Mesodermal cell (in vitro differentiated cells): Measurements from ENCODE around the gene ASB3.

Experiments
- H3K27ac ChIP-seq: 2 replicates; pipeline ENCODE4 v1.7.0; 2013; ENCODE audit warnings: mild to moderate bottlenecking, low read depth, low read length, moderate library complexity; ENCODE audit not compliant: severe bottlenecking
- H3K36me3 ChIP-seq: 2 replicates; pipeline ENCODE4 v1.7.1; 2013; ENCODE audit warnings: mild to moderate bottlenecking, low read length, moderate library complexity; ENCODE audit not compliant: control insufficient read depth, insufficient read depth
- H3K4me1 ChIP-seq: one replicate; pipeline ENCODE4 v1.7.1; 2013; ENCODE audit warnings: mild to moderate bottlenecking, low read length; ENCODE audit not compliant: insufficient read depth, control insufficient read depth, poor library complexity, severe bottlenecking
- H3K4me3 ChIP-seq: 2 replicates; pipeline ENCODE4 v1.7.0; 2013; ENCODE audit warnings: low read length, control low read depth, mild to moderate bottlenecking; ENCODE audit not compliant: insufficient read depth, poor library complexity, severe bottlenecking; ENCODE audit errors: extremely low read depth
- H3K9me3 ChIP-seq: 2 replicates; pipeline ENCODE4 v1.7.1; 2013; ENCODE audit warnings: mild to moderate bottlenecking, low read length, moderate library complexity; ENCODE audit not compliant: control insufficient read depth
- WGBS, 2 experiments: methylation state at CpG; one replicate each; pipeline ENCODE4 v1.1.5; 2013; ENCODE audit warnings: missing lambda C conversion rate in 2 of 2; ENCODE audit not compliant: insufficient coverage in 2 of 2; 5-methylcytosine and 5-hydroxymethylcytosine counted together

ASB3 gene

DNA sequence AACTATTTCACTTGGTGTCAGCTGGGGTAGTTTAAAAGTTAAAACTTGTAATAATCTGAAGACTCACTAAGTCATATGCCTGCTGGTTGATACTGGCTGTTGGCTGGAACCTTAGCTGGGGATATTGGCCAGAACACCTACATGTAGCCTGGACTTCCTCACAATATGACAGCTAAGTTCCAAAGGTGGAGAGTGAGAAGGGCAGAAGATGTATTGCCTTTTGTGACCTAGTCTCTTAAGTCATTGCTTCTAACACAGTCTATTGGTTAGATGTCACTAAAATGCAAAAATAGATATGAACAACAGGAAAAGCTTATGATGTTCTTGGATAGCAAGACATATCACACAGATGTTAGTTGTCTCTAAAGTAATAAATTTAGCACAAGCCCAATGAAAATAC lies 132.4 kb downstream of the ASB3 start:
- Histone ChIP-seq H3K36me3 (no peaks in the 10 kb centered on the region), H3K4me3 (no peak overlapping the region), H3K27ac (no peak overlapping the region), H3K4me1 (no peaks in the 10 kb centered on the region), H3K9me3 (no peaks in the 10 kb centered on the region)

DNA sequence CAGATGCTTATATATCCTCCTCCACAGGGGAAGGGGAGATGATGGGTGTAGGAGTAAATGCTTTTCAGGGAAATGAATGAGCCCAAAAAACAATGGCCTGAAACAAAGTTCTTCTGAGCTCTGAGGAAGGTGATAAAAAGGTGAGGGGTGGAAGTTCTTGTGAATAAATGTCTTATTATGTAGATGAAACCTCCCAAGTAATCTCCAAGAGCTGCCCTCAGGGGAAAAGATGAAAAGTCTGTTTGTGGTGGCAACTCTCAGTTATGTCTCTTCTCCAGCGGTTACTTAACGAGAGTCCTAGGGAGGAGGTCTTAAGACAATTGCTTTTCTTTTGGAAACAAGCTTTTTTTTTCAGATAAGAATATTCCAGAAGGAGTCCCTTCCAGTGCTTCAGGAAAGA lies 134.6 kb downstream of the ASB3 start:
- H3K4me1 ChIP-seq, result no peaks in the 10 kb centered on the region
- no peak overlapping the region for H3K4me3 ChIP-seq
- WGBS, 2 experiments, result 92% methylated on average over 2 of the region's 2 CpGs; no CpG with 5 or more reads in 1 of the 2 experiments
- no peaks in the 10 kb centered on the region for H3K36me3 ChIP-seq
- no peak overlapping the region for H3K27ac ChIP-seq
- no peaks in the 10 kb centered on the region for H3K9me3 ChIP-seq

DNA sequence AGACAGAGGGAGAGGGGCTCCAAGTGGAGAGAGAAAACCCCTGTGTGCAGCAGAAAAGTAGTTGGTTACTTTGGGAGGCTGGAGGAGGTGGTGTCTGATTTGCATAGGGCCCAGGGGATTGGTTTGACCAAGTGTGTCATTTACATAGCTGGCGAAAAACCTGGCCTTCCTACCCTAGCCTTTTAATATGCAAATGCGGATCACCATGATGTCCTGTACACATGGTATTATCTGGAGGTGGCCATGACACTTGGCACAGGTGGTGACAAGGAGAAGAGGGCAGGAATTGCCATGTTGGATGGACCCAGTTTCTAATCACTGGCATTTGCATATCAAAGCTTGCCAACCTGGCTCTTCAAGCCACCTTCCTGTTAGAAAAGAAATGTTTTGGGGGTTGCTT lies 140.0 kb downstream of the ASB3 start:
- 80 to 100% methylated on average over 1 of the region's 2 CpGs for WGBS, 2 experiments
- no peaks in the 10 kb centered on the region for H3K4me1 ChIP-seq

DNA sequence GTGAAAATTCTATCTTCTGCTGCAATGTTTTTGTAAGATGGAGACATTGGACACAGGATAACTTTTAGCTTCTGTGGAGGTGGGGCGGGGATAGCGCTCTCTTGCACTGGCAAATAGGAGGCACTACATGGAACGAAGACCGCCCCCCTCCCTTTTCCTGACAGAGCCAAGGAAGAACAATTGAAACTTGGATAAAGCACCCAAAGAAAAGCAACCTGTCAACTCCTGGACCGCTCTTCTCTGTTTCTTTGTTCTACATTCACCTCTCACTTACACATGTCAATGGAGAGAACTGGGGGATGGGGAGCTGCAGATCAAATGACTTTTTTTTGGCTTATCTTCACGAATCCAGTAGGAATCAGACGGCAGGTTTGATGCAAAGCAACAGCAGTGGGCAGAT lies 145.5 kb downstream of the ASB3 start:
- H3K36me3 ChIP-seq, result no peaks in the 10 kb centered on the region
- H3K4me1 ChIP-seq, result no peaks in the 10 kb centered on the region
- 83 to 85% methylated on average over 5 to 6 of the region's 7 CpGs for WGBS, 2 experiments
- no peak overlapping the region for H3K27ac ChIP-seq
- no peaks in the 10 kb centered on the region for H3K9me3 ChIP-seq
- no peak overlapping the region for H3K4me3 ChIP-seq

More for the DNA sequence above, 140.0 kb downstream of the ASB3 start:
- Histone ChIP-seq H3K27ac (no peak overlapping the region), H3K36me3 (no peaks in the 10 kb centered on the region), H3K9me3 (no peaks in the 10 kb centered on the region), H3K4me3 (no peak overlapping the region)

DNA sequence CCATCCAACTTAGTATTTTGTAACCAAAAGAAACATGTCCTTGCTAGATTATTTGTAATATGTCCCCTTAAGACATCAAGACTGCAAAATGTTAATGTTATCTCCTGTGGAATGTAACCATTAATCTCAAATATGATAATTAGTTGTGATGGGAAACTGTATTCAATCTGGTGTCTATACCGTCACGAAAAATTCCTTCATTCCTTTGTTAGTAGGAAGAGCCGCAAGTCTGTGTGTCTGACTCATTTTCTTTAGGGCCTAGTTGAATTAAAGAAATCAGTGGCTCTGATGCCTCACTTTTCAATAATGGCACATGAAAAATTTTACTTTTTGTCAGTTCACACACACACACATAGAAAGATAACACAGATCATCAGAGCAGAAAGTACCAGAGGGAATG lies 146.3 kb downstream of the ASB3 start:
- Histone ChIP-seq H3K4me3 (no peak overlapping the region), H3K9me3 (no peaks in the 10 kb centered on the region), H3K36me3 (no peaks in the 10 kb centered on the region), H3K27ac (no peak overlapping the region), H3K4me1 (no peaks in the 10 kb centered on the region)
- WGBS, 2 experiments, result 90% methylated on average over 3 of the region's 3 CpGs; no CpG with 5 or more reads in 1 of the 2 experiments

DNA sequence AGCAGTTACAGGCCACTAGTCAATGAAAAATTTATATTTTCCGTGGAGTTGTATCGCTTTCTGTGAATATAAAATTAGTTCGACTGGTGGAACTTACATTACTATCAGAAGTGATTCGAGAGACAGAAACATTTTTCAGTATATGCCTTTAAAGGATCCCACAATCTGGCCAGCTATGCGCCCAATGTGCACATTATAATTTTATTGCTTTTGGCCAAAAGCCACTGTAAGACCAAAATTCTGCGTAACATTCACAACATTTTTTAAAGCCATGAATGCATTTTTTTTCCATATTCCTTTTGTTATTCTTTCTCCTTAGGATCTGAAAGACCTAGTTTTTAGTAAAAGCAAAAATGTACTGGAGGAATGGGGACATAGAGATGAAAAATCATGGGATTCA lies 150.2 kb downstream of the ASB3 start:
- Histone ChIP-seq H3K4me3 (no peak overlapping the region), H3K4me1 (no peaks in the 10 kb centered on the region), H3K27ac (no peak overlapping the region), H3K36me3 (no peaks in the 10 kb centered on the region), H3K9me3 (no peaks in the 10 kb centered on the region)
- 92 to 98% methylated on average over 5 to 6 of the region's 6 CpGs for WGBS, 2 experiments

DNA sequence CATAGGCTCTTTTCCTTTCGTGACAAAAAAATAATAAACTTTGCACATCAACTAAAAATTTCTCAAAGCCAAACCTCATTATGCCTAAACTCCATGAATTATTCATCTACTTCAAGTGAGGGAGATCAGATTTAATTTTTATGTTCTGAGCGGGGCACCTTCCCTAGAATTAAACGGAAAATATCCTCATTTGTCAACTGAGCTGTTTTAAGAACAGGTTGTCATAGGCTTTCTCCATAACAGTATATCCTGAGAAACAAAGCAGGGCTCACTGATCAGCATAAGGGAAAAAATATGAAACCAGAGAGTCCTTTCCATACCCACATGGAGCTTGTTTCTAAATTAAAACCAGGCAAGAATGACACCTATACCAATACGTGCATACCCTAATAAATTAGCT lies 150.6 kb downstream of the ASB3 start:
- no peaks in the 10 kb centered on the region for H3K4me1 ChIP-seq
- no peak overlapping the region for H3K4me3 ChIP-seq
- H3K9me3 ChIP-seq, result no peaks in the 10 kb centered on the region
- WGBS, 2 experiments, result 94 to 100% methylated on average over 2 to 3 of the region's 4 CpGs
- H3K27ac ChIP-seq, result no peak overlapping the region
- no peaks in the 10 kb centered on the region for H3K36me3 ChIP-seq

DNA sequence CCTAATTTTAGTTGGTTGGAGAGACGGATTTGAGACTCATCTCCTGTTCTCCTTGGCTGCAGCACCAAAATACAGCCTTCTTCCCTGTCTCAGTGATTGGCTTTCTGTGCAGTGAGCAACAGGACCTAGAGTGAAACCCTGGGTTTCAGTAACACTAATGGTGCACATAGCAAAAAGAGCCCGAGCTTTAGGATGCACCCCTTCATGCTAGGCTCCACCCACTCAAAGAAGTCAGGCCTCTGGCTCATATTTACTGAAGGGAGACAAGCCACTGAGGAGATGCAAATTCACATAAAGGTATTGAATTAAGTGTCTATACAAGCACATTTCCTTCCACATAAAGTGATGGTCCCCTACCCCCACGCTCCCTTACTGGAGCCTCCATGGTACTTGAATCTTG lies 151.1 kb downstream of the ASB3 start:
- Histone ChIP-seq H3K27ac (peak overlapping the region; percentile 60), H3K9me3 (no peaks in the 10 kb centered on the region), H3K36me3 (no peaks in the 10 kb centered on the region), H3K4me3 (no peak overlapping the region), H3K4me1 (no peaks in the 10 kb centered on the region)
- WGBS, 2 experiments, result 75 to 80% methylated on average over 1 to 2 of the region's 3 CpGs

DNA sequence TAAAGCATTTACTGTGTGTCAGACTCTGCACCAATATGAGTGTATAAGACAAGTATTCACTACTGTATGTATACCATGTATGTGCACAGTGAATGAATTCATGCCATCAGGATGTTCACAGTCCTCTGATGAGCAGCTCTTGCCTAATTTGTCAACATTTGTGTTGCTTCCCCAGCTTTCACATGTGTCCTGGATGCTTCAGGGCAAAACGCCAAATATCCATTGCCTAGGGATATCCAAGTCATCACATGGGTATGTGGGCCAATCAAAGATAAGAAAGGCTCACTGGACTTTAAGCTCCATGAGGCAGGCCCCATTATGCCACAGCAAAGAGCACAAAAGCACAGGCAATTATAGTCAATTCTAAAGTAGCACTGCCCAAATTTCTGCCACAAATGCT lies 153.3 kb downstream of the ASB3 start:
- Histone ChIP-seq H3K4me1 (no peaks in the 10 kb centered on the region), H3K9me3 (no peaks in the 10 kb centered on the region), H3K36me3 (no peaks in the 10 kb centered on the region), H3K27ac (no peak overlapping the region), H3K4me3 (no peak overlapping the region)
- WGBS, 2 experiments, result 100% methylated on average over 1 of the region's 1 CpG; no CpG with 5 or more reads in 1 of the 2 experiments

DNA sequence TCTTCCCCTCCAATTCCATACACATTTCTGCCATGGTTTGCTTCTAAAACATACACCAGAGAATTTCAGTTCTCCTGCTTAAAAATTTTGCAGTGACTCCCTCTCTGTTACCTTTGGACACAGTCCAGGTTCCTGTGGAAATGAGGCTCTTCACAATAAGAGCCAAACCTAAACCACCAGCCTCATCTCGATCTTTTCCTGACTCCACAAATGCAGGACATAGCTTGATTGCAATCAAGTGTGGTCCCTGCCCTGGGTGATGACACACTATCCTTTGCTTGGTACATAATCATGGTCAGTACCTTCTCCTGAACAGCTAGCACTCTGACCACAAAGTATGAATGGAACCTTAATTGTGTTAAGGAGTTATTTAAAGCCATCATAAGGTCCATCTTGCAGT lies 154.0 kb downstream of the ASB3 start:
- WGBS, 2 experiments, result 83 to 88% methylated on average over 1 of the region's 1 CpG
- no peak overlapping the region for H3K4me3 ChIP-seq
- H3K27ac ChIP-seq, result no peak overlapping the region
- H3K9me3 ChIP-seq, result no peaks in the 10 kb centered on the region
- no peaks in the 10 kb centered on the region for H3K36me3 ChIP-seq
- H3K4me1 ChIP-seq, result no peaks in the 10 kb centered on the region

DNA sequence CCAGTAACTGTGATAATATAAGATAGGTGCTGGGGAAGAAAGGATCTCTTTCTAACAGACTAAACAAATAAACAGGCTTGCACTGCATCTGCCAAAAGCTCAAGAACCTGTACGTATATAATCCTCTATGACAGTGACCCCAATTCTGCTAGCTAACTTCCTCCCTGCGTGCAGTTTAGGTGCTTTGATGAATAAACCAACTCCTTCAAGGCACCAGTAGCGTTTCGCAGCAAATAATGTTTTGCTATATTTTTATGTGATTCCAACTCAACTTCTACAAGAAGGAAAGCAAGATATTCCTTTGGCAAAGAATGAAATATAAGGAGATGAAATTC lies 154.7 kb downstream of the ASB3 start:
- Histone ChIP-seq H3K4me1 (no peaks in the 10 kb centered on the region), H3K27ac (no peak overlapping the region), H3K9me3 (no peaks in the 10 kb centered on the region), H3K4me3 (no peak overlapping the region), H3K36me3 (no peaks in the 10 kb centered on the region)
- WGBS, 2 experiments, result 100% methylated on average over 1 of the region's 4 CpGs; no CpG with 5 or more reads in 1 of the 2 experiments
